Neural cell (in vitro differentiated cells): ENCODE results near the gene RMI2.

Experiments
- CTCF ChIP-seq: fragments of 450-650 bp; IDR thresholded peaks from 2 replicates; pipeline ENCODE4 v1.5.1; 2014; ENCODE audit warnings: antibody characterized with exemption, mild to moderate bottlenecking, moderate library complexity; ENCODE audit not compliant: poor library complexity, severe bottlenecking
- EP300 ChIP-seq: fragments of 450-650 bp; conservative IDR thresholded peaks from 2 replicates; pipeline ENCODE4 v1.6.1; 2014; ENCODE audit warnings: antibody characterized with exemption, mild to moderate bottlenecking, moderate library complexity; ENCODE audit not compliant: poor library complexity, severe bottlenecking
- EZH2 ChIP-seq: fragments of 200-600, 300-800 bp; shearing (Covaris generic), sonication (generic); IDR thresholded peaks from 2 replicates; pipeline ENCODE4 v1.6.1; 2014; ENCODE audit warnings: antibody characterized with exemption, low read length, borderline replicate concordance, mild to moderate bottlenecking; ENCODE audit not compliant: insufficient read depth, poor library complexity, severe bottlenecking
- MXI1 ChIP-seq: fragments of 450-650 bp; conservative IDR thresholded peaks from 2 replicates; pipeline ENCODE4 v1.6.1; 2014; ENCODE audit warnings: antibody characterized with exemption, mild to moderate bottlenecking; ENCODE audit not compliant: poor library complexity, severe bottlenecking
- RAD21 ChIP-seq: fragments of 450-650 bp; conservative IDR thresholded peaks from 2 replicates; pipeline ENCODE4 v1.6.1; 2014; ENCODE audit warnings: antibody characterized with exemption, mild to moderate bottlenecking, moderate library complexity
- REST ChIP-seq: IDR thresholded peaks from 2 replicates; pipeline ENCODE4 v1.6.1; 2012; ENCODE audit warnings: borderline replicate concordance
- SMC3 ChIP-seq: fragments of 450-650 bp; conservative IDR thresholded peaks from 2 replicates; pipeline ENCODE4 v1.6.1; 2014; ENCODE audit warnings: antibody characterized with exemption, mild to moderate bottlenecking, moderate library complexity; ENCODE audit not compliant: poor library complexity
- TAF1 ChIP-seq: IDR thresholded peaks from 2 replicates; pipeline ENCODE4 v1.6.1; 2012; ENCODE audit warnings: low read depth

- TF ChIP-seq CTCF (no peak), MXI1 (no peak), EZH2 (no peak), RAD21 (no peak), REST (no peak), TAF1 (no peak), EP300 (no peak), SMC3 (no peak)
These were observed 9.1 kb downstream of the RMI2 start for GRCh38 chr16:11354407-11354732.
